TTC549 (cell line): ENCODE data around the gene SLC36A1.
"Not testable (repeated sequence)": the region's sequence is repeated elsewhere in the genome, so short reads cannot be mapped to it uniquely, and the experiment has no call there.

Source experiments
- FAIRE-seq: peaks from 2 replicates; lab custom pipeline; 2012; peaks lifted over from hg19 to GRCh38; lab: Jason Lieb, UNC

The SLC36A1 gene

GRCh38 chr5:151447174-151448037 lies at the start of gene SLC36A1:
TSS of gene SLC36A1 (plus strand) at chr5:151447603. CDS start at chr5:151458793, 11,190 bp downstream.
- no peak for FAIRE-seq

- no peak for FAIRE-seq
These were observed 41.9 kb upstream of the SLC36A1 start for GRCh38 chr5:151405334-151406160.

- no peak for FAIRE-seq
These were observed 41.0 kb upstream of the SLC36A1 start for GRCh38 chr5:151406322-151406947.

- no peak for FAIRE-seq
These were observed 38.7 kb upstream of the SLC36A1 start for GRCh38 chr5:151408591-151409230.

- FAIRE-seq, result no peak
These were observed 33.6 kb upstream of the SLC36A1 start for GRCh38 chr5:151413800-151414199.

- FAIRE-seq, result no peak
These were observed 32.9 kb upstream of the SLC36A1 start for GRCh38 chr5:151414536-151414935.

GRCh38 chr5:151417712-151418111 lies 29.7 kb upstream of the SLC36A1 start:
- FAIRE-seq, result no peak

- FAIRE-seq, result no peak
These were observed 27.3 kb upstream of the SLC36A1 start for GRCh38 chr5:151420127-151420526.

GRCh38 chr5:151424892-151425523 lies 22.4 kb upstream of the SLC36A1 start:
- FAIRE-seq, result no peak

- FAIRE-seq, result not testable (repeated sequence)
These were observed 21.1 kb upstream of the SLC36A1 start for GRCh38 chr5:151426347-151426746.

GRCh38 chr5:151427258-151427657 lies 20.1 kb upstream of the SLC36A1 start:
- no peak for FAIRE-seq

GRCh38 chr5:151430731-151431130 lies 16.7 kb upstream of the SLC36A1 start:
- no peak for FAIRE-seq

- no peak for FAIRE-seq
These were observed 15.7 kb upstream of the SLC36A1 start for GRCh38 chr5:151431666-151432065.

- no peak for FAIRE-seq
These were observed 15.2 kb upstream of the SLC36A1 start for GRCh38 chr5:151432210-151432609.

- FAIRE-seq, result no peak
These were observed 12.7 kb upstream of the SLC36A1 start for GRCh38 chr5:151434570-151435237.

- no peak for FAIRE-seq
These were observed 909 bp downstream of the SLC36A1 start for GRCh38 chr5:151448038-151448985.

GRCh38 chr5:151449297-151449696 lies 1.9 kb downstream of the SLC36A1 start:
- FAIRE-seq, result no peak

GRCh38 chr5:151449839-151450238 lies 2.4 kb downstream of the SLC36A1 start:
- FAIRE-seq, result no peak

- no peak for FAIRE-seq
These were observed 3.2 kb downstream of the SLC36A1 start for GRCh38 chr5:151450605-151451004.
